ES-I3 (cell line): Measurements from ENCODE around the gene SCAI.
"Not testable (repeated sequence)": the region's sequence is repeated elsewhere in the genome, so short reads cannot be mapped to it uniquely, and the experiment has no call there.

ENCODE experiments used
- H3K36me3 ChIP-seq: 2 replicates; pipeline ENCODE4 v1.6.1; 2013; ENCODE audit warnings: mild to moderate bottlenecking, low read length, control low read depth, moderate library complexity; ENCODE audit not compliant: insufficient read depth
- H3K4me1 ChIP-seq: 2 replicates; pipeline ENCODE4 v1.6.1; 2013; ENCODE audit warnings: mild to moderate bottlenecking, control low read depth, low read length; ENCODE audit not compliant: insufficient read depth
- H3K9ac ChIP-seq: 2 replicates; pipeline ENCODE4 v1.6.1; 2013; ENCODE audit warnings: low read depth, mild to moderate bottlenecking, low read length, moderate library complexity
- H3K9me3 ChIP-seq: 2 replicates; pipeline ENCODE4 v1.6.1; 2013; ENCODE audit warnings: mild to moderate bottlenecking, low read length, moderate library complexity; ENCODE audit not compliant: control insufficient read depth, insufficient read depth

SCAI gene

DNA sequence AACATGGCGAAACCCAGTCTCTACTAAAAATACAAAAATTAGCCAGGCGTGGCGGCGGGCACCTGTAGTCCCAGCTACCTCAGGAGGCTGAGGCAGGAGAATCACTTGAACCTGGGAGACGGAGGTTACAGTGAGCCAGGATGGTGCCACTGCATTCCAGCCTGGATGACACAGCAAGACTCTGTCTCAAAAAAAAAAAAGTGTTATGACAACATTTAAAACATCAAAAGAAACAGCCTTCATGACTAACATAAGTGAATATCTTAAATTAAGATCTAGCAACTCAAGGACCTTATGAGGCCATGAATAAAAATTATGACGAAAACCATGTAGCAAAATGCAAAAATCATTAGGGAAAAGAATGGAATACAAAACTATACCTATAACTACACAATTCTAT lies 19.6 kb upstream of the SCAI start:
- not testable (repeated sequence) for H3K4me1 ChIP-seq, H3K9me3 ChIP-seq, H3K9ac ChIP-seq, H3K36me3 ChIP-seq

DNA sequence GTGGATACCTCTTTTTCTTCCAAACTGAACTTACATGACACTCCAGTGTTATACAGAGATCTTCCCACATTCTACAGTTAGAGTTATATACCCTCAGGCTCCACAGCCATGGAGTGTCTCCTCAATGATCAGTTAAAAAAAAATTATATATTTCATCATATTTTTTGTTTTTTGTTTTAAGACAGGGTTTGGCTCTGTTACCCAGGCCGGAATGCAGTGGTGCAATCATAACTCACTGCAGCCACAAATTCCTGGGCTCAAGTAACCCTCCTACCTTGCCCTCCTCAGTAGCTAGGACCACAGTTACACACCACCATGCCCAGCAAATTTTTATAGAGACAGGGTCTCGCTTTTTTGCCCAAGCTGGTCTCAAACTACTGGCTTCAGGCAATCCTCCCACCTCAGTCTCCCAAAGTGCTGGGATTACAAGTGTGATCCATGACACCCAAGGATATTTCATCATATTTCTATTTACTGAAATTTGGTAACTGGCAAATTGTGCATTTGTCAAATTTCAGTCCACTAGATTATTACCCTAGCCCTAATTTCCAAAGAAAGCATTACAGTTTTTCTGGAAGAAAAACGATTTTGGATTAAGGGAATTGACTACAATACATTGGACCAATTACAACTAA lies 18.1 kb upstream of the SCAI start:
- no peaks in the 10 kb centered on the region for H3K4me1 ChIP-seq
- H3K9ac ChIP-seq, result no peak overlapping the region
- no peaks in the 10 kb centered on the region for H3K9me3 ChIP-seq
- H3K36me3 ChIP-seq, result no peaks in the 10 kb centered on the region

DNA sequence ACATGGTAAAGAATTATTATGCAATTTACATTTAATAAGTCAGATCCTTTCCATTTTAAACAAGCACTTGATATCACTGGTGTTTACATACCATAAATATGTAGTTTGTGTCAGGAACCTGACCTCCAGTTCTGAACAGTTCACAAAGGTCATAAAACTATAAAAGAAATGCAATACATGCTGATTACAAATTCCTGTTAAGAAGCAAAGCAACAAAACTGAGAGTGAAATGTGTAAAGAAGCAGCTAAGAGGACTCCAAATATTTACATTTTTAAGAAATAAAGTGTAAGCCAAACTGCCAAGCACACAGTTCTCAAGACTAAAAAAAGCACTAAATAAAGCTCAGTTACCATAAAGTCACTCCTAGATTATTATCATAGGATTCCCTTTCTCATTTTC lies 17.4 kb upstream of the SCAI start:
- Histone ChIP-seq H3K4me1 (no peaks in the 10 kb centered on the region), H3K9me3 (no peaks in the 10 kb centered on the region), H3K36me3 (no peaks in the 10 kb centered on the region), H3K9ac (no peak overlapping the region)

DNA sequence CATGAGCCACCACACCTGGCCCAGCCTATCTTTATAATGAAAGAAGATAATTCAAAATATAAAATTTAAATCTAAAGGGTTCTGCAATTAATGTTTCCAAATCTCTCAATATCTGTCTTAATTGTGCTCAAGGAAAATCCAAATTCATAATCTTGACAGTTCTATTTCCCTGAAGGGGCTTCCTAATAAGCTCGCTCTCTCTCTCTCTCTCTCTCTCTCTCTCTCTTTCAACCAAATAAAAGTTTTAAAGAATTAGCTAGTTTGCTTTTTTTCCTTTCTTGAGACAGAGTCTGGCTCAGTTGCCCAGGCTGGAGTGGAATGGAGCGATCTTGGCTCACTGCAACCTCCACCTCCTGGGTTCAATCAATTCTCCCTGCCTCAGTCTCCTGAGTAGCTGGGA lies 13.2 kb upstream of the SCAI start:
- Histone ChIP-seq H3K36me3 (peaks cover 6% of the 10 kb centered on the region), H3K9me3 (no peaks in the 10 kb centered on the region)

DNA sequence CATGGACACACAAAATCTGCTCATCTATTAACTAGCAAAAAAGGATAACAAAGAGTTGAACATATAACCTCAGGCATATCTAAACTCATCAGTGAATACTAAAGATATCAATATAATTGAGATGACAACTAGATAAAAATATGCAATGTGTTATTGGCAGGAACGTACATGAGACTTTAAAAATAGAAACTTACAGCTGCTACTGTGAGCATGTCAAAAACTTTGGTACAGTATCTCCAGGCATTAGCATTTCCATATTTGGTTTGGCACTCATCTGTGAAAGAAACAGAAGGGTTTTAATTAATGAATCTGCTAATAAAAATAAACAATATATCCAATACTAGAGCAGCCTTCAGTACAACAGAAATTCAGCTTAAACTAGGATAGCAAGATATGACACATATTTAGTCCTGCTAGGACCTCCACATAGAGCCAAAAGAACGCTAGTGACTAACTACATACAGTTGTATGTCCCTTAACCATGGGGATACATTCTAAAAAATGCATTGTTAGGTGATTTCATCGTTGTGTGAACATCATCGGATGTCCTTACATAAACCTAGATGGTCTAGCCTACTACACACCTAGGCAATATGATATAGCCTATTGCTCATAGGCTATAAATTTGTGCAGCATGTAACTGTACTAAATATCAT lies 10.5 kb upstream of the SCAI start:
- peaks cover 7% of the 10 kb centered on the region; the same call in 1 of the 2 replicates for H3K4me1 ChIP-seq
- H3K9me3 ChIP-seq, result no peaks in the 10 kb centered on the region
- H3K9ac ChIP-seq, result no peak overlapping the region
- H3K36me3 ChIP-seq, result peaks cover 19% of the 10 kb centered on the region

More for the DNA sequence above, 13.2 kb upstream of the SCAI start:
- H3K4me1 ChIP-seq, result peaks cover 5% of the 10 kb centered on the region; the same call in 1 of the 2 replicates
- no peak overlapping the region for H3K9ac ChIP-seq

DNA sequence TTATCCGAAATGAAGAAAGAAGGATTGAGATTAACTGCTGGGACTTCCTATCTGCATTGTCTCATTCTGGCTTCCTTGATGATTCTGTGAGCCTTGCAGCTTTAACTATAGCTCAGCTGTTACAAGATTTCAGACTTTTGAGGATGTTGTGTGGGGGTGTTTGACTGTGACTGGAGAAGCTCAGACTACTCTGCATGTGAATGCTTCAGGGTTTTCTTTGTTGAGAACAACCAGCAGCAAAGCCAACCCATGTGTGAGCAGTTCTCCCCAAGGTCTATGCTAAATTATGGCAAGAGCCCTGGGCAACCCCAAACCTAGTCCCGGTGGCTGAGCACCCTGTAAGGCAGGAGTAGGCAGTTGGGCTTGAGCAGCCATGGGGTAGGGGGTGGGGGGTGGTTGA lies 8.4 kb upstream of the SCAI start:
- H3K9me3 ChIP-seq, result no peaks in the 10 kb centered on the region
- H3K36me3 ChIP-seq, result peaks cover 19% of the 10 kb centered on the region
- peaks cover 7% of the 10 kb centered on the region; the same call in 1 of the 2 replicates for H3K4me1 ChIP-seq
- no peak overlapping the region for H3K9ac ChIP-seq

DNA sequence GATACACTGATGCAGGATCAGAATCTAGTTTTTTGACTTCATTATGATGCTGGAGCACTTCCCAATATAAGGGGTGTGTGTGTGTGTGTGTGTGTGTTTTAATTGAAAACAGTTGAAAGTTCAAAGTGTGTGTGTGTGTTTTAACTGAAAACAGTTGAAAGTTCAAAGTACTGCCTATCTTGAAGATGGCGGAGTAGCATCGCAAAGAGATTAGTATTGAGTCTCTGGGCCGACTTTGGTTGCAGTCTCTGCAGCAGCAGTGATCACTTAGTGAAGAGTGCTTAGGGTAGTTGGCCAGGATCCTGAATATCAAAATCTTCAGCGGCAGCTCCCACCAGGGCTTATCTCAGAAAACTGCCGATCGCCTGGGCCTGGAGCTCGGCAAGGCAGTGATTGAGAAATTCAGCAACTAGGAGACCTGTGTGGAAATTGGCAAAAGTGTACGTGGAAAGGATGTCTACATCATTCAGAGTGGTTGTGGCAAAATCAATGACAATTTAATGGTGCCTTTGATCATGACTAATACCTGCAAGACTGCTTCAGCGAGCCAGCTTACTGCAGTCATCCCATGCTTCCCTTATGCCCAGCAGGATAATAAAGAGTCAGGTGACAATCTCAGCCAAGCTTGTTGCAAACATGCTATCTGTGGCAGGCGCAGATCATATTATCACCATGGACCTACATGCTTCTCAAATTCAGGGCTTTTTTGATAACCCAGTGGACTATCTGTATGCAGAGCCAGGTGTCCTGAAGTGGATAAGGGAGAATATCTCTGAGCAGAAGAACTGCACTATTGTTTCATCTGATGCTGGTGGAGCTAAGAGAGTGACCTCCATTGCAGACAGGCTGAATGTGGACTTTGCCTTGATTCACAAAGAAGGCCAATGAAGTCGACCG lies 7.3 kb upstream of the SCAI start:
- Histone ChIP-seq H3K36me3 (peaks cover 19% of the 10 kb centered on the region), H3K9ac (no peak overlapping the region), H3K4me1 (peaks cover 7% of the 10 kb centered on the region; the same call in 1 of the 2 replicates)

DNA sequence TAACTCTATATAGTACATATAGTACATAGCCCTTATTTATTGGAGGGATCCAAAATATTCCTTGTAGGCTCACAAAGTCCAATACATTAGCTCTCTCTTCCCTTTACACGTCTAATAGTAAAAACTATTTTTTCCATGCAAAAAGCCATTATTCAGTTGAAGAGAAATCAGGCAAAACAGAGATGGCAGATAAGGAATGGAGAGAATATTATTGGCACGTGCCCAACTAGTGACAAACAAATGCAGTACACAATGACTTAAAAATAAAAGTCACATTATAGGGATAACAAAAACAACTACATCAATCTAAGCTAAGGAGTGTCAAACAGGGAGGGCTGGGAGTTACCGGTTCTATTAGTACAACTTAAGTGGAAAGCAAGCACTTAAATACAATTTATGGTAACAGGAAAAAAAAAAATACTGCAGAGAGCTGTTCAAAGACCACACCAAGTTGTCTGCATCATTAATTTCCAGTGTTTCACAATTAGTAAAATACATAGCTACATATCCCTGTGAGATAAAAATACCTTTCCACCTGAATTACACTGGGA lies 4.1 kb upstream of the SCAI start:
- Histone ChIP-seq H3K4me1 (peaks cover 7% of the 10 kb centered on the region), H3K9me3 (no peaks in the 10 kb centered on the region), H3K9ac (no peak overlapping the region), H3K36me3 (peaks cover 14% of the 10 kb centered on the region)

More for the DNA sequence above, 7.3 kb upstream of the SCAI start:
- no peaks in the 10 kb centered on the region for H3K9me3 ChIP-seq

DNA sequence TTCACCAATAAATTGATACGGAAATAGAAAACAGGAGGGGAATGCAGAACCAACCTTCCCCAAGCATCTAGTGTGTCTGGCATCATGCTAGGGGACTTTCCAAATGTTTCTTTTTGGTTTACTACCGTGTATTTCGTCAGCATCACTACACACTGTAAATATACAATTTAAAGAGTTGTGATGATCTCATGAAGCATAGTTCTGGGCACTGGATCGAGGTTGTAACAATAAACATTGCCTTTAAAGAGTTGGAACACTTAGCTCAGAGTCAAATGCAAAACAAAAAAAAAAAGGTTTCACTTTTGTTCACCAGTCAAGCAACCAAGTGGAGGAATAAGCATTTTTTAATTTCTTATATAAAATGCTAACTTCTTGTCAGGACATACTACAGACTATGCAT lies 2.9 kb upstream of the SCAI start:
- Histone ChIP-seq H3K9me3 (no peaks in the 10 kb centered on the region), H3K9ac (no peak overlapping the region), H3K36me3 (peaks cover 9% of the 10 kb centered on the region), H3K4me1 (no peaks in the 10 kb centered on the region; the same call in 1 of the 2 replicates)

DNA sequence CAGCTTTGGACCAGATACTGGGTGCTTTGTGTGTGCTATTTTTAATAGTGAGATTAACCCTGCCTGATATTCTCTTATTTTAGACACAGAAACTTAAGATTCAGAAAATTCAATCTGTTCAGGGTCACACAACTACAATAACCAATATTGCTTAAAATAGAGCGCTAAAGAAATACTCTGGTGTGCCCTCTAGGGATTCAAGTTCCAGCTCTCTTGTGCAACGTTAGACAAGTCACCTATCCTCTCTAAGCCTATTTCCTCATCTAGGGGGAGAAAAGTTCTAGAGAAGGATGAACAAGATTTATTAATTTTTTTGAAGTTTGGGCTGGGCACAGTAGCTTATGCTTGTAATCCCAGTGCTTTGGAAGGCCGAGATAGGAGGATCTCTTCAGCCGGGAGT lies 2.1 kb upstream of the SCAI start:
- no peak overlapping the region for H3K9ac ChIP-seq
- no peaks in the 10 kb centered on the region; the same call in 1 of the 2 replicates for H3K4me1 ChIP-seq

DNA sequence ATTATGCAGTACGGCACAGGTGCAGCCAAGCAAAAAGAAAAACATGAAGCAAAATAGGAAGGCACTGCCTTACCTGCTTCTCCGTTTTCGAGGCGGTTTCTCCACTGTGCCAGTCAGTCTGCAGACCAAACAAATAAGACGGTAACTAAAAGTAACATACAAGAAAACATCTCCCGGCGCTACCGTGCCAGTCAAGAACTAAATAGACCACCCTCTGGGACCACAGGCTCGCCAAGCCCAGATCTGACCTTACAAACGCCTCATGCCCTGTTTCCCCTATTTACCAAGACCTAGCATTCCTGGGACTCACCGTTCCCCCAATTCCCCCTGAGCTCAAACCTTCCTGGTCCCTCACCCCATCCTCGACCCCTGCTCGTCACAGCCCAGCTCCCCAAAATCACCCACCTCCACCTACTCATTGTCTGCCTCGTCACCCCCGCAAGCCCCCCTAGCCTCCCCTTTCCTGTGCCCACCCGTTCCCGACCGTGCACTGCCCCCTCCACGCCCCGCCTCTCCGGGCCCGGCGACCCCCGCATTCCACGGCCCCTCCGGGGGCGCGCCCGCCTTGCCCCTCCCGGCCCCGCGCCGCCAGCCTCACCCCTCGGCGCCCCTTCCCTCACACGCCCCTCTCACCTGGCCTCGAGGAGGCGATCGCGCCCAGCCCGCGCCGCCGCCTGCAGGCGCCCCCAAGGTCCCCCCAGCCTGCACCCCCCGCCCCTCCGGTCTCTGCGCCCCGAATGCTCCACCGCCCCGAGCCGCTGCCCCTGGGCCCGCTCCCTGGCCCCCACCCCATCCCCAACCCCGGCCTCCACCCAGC lies 560 bp downstream of the SCAI start:
- Histone ChIP-seq H3K36me3 (no peaks in the 10 kb centered on the region; the same call in 1 of the 2 replicates), H3K9ac (peak overlapping the region; percentile 68), H3K9me3 (no peaks in the 10 kb centered on the region), H3K4me1 (no peaks in the 10 kb centered on the region; the same call in 1 of the 2 replicates)

More for the DNA sequence above, 2.1 kb upstream of the SCAI start:
- H3K36me3 ChIP-seq, result peaks cover 4% of the 10 kb centered on the region; the same call in 1 of the 2 replicates
- no peaks in the 10 kb centered on the region for H3K9me3 ChIP-seq

DNA sequence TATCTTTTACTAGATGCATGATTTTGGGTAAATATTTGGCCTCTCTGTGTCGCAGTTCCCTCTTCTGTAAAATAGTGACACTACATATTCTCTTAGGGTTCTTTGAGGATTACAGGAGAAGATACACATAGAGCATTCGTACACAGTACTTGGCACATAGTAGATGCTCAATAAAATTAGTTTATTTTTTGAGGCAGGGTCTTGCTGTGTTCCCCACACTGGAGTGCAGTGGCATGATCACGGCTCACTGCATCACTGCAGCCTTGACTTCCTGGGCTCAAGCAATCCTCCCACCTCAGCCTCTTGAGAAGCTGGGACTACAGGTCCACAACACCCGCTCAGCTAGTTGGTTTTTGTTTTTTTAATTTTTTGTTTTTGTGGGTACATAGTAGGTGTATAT lies 1.6 kb downstream of the SCAI start:
- no peaks in the 10 kb centered on the region; the same call in 1 of the 2 replicates for H3K4me1 ChIP-seq
- H3K9ac ChIP-seq, result no peak overlapping the region
- no peaks in the 10 kb centered on the region; the same call in 1 of the 2 replicates for H3K36me3 ChIP-seq
- no peaks in the 10 kb centered on the region for H3K9me3 ChIP-seq

DNA sequence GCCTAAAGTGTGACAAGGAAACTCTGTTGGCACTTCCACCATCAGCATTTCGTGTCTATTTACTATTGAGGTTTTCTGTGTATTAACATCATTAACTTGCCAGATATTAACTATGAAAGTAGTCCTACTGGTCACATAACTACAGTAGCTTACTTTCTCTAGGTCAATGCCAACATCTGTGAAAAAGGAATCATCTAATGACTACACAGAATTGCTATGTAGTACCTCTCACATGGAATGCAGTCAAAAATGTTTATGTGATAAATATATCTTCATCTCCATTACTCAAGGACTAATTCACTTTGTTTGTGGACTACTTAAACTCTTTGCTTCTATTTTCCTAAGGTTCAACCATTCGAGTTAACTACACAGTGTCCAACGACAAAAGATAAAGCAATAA lies 2.1 kb downstream of the SCAI start:
- Histone ChIP-seq H3K4me1 (no peaks in the 10 kb centered on the region; the same call in 1 of the 2 replicates), H3K9ac (no peak overlapping the region), H3K36me3 (no peaks in the 10 kb centered on the region; the same call in 1 of the 2 replicates), H3K9me3 (no peaks in the 10 kb centered on the region)
